ENCODE data around the gene YPEL1. TPM values are rescaled to one million over a fixed set of nuclear protein-coding genes. Genes with fewer than 3 reads are reported as not detected.

The YPEL1 gene
- total RNA-seq, 1 experiment from 2014 or later = 3.1 TPM

- CTCF ChIA-PET = no interaction called here
- Histone ChIP-seq H2AFZ (ENCODE audit: low read depth, low read length, poor library complexity, severe bottlenecking) (no peak overlapping the region), H3K9me2 (ENCODE audit: insufficient read depth) (no peaks in the 10 kb centered on the region), H3K27me3 (ENCODE audit: insufficient read depth, low read length) (no peaks in the 10 kb centered on the region), H3K9me3 (ENCODE audit: control insufficient read depth in 1 of 2, insufficient read depth in 1 of 2, low read depth in 1 of 2, low read length in 2 of 2) (no peaks in the 10 kb centered on the region), H3K4me1 (ENCODE audit: control insufficient read depth in 1 of 2, insufficient read depth in 2 of 2, low read length in 2 of 2) (no peaks in the 10 kb centered on the region), H4K20me1 (ENCODE audit: insufficient read depth) (no peaks in the 10 kb centered on the region), H3K4me3 (replicated peaks in 1 of 2; ENCODE audit: low read depth in 1 of 2, low read length in 2 of 2) (no peak overlapping the region), H3K4me2 (ENCODE audit: low read length) (no peak overlapping the region), H3K79me2 (ENCODE audit: insufficient read depth, low read length) (no peaks in the 10 kb centered on the region), H3K9ac (ENCODE audit: low read length) (no peak overlapping the region), H3K27ac (ENCODE audit: low read depth, low read length) (no peak overlapping the region), H3K36me3 (ENCODE audit: control insufficient read depth in 1 of 2, insufficient read depth in 2 of 2, low read length in 2 of 2) (peaks cover 23 to 27% of the 10 kb centered on the region in 2 experiments; a peak in 3 of 4 replicates)
- intact Hi-C loops (cut with micrococcal nuclease) = no loop called here
- POLR2A ChIA-PET = no interaction called here
- ATAC-seq = no peak
- TF ChIP-seq ZNF274 (IDR thresholded peaks at IDR 0.05; ENCODE audit: low read depth, low read length) (no peak), SP1 (IDR thresholded peaks at IDR 0.05; ENCODE audit: low read depth) (no peak), POLR2AphosphoS5 (IDR thresholded peaks at IDR 0.05; ENCODE audit: low read depth, low read length) (no peak), ZBTB33 (IDR thresholded peaks at IDR 0.05; ENCODE audit: extremely low read depth, insufficient replicate concordance, low read length) (no peak), CBX3 (IDR thresholded peaks at IDR 0.05; ENCODE audit: low read depth) (no peak), JUND (IDR thresholded peaks at IDR 0.05) (no peak), TCF7L2 (IDR thresholded peaks at IDR 0.05; ENCODE audit: borderline replicate concordance, extremely low read depth, insufficient read depth, insufficient read length) (no peak), RAD21 (IDR thresholded peaks at IDR 0.05; ENCODE audit: low read depth) (no peak)
- RAD21 ChIA-PET (ENCODE audit: low non-redundant PET in 1 of 2, low total read pairs in 2 of 2, uncharacterized antibody in 2 of 2, unreplicated experiment in 2 of 2) = no interaction called here
- DNase-seq (ENCODE audit: low read depth, low spot score) = no peak
- BruUV-seq (replicated peaks) = no TSS peak
Observed at GRCh38 chr22:21759646-21760376, 24.2 kb upstream of the YPEL1 start.
